ENCODE results near the gene EMC6.

DNA sequence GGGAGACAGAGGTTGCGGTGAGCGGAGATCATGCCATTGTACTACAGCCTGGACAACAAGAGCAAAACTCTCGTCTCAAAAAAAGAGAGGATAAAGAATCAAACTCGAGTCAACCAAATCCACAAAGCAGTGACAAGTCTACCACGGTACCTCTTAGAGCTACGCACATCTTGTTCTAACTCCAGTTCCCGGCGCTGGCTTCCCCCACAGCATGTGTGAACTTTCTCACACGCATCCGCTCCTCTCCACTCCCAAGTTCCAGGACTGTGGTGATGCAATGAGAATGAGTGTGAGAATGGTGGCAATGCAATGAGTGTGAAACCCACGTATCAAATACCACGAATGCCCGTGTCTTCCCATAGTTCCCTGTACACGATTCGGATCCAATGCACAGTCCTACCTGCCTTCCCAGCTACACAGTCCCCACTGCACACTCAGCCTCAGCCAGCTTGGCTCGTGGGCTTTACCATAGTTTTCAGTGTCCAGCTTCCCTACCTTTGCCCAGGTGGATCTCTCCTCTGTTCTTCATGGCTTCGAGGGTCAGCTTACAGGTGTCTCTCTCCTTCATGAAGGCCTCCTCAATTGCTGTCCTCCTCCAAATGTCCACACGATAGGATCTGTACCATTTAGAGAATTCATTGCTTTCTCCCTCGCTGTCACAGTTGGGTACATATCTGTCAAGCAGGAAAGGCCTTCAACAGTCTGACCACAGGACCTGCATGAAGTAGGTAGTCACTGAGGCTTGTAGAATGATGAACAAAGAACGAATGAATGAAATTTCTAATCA, 36.5 kb downstream of the EMC6 start:
- TF ChIP-seq, protein P1, sequence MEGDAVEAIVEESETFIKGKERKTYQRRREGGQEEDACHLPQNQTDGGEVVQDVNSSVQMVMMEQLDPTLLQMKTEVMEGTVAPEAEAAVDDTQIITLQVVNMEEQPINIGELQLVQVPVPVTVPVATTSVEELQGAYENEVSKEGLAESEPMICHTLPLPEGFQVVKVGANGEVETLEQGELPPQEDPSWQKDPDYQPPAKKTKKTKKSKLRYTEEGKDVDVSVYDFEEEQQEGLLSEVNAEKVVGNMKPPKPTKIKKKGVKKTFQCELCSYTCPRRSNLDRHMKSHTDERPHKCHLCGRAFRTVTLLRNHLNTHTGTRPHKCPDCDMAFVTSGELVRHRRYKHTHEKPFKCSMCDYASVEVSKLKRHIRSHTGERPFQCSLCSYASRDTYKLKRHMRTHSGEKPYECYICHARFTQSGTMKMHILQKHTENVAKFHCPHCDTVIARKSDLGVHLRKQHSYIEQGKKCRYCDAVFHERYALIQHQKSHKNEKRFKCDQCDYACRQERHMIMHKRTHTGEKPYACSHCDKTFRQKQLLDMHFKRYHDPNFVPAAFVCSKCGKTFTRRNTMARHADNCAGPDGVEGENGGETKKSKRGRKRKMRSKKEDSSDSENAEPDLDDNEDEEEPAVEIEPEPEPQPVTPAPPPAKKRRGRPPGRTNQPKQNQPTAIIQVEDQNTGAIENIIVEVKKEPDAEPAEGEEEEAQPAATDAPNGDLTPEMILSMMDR (IDR thresholded peaks at IDR 0.05) = no peak
- TF ChIP-seq POLR2A (IDR thresholded peaks at IDR 0.05) = no peak
